ENCODE results near the gene CD63.

DNA sequence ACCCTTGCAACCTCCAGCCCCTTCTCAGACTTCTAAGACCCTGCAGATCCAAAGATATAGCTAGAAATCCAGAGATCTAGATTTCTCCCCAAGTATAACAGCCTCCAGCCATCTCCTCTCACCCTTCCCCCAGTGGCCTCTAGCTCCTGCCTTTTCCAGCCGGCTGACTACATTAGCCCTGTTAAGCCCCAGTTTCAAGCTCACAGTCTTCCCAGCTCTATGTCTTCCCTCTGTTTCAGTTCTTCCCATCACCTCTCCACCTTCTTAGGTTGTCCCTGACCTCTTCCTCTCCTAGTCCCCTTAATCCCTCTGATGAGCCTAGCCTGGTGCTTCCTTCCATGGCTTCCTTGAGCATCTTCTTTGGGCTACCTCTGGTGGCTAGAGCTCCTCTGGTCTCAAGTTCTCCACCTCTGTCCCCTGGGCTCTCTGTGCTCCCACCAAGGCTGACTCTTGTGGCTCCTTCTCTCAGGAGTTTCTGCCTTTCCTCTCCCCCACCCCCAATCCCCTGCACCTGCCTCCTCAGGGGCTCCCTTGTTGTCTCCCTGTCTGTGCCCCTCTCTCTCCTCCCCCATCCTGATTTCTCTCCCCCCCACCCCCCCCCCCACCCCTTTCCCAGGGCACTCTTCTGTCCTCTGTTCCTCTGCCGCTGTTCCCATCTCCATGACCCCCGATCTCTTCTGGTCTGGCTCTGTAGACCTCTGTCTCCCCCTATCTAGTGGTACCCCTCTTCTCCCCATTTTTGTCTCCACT, 13.3 kb upstream of the CD63 start:
- TF ChIP-seq, protein P1, sequence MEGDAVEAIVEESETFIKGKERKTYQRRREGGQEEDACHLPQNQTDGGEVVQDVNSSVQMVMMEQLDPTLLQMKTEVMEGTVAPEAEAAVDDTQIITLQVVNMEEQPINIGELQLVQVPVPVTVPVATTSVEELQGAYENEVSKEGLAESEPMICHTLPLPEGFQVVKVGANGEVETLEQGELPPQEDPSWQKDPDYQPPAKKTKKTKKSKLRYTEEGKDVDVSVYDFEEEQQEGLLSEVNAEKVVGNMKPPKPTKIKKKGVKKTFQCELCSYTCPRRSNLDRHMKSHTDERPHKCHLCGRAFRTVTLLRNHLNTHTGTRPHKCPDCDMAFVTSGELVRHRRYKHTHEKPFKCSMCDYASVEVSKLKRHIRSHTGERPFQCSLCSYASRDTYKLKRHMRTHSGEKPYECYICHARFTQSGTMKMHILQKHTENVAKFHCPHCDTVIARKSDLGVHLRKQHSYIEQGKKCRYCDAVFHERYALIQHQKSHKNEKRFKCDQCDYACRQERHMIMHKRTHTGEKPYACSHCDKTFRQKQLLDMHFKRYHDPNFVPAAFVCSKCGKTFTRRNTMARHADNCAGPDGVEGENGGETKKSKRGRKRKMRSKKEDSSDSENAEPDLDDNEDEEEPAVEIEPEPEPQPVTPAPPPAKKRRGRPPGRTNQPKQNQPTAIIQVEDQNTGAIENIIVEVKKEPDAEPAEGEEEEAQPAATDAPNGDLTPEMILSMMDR (conservative IDR thresholded peaks at IDR 0.05; ENCODE audit: low read depth, low read length): no peak
- no peak for TF ChIP-seq EZH2 (IDR thresholded peaks at IDR 0.05; ENCODE audit: low read length, unreplicated experiment)

All from PC-3 (cell line).